ENCODE data around the gene E2F1.

Gene E2F1

GRCh38 chr20:33662172-33662571 lies 24.0 kb downstream of the E2F1 start, which contains the start of gene C20orf144:
C20orf144 (plus strand) TSS chr20:33662327; CDS start chr20:33662346, 19 bp downstream.
- Histone ChIP-seq H3K4me1 (ENCODE audit: low read length) (peaks cover 17% of the 10 kb centered on the region), H3K36me3 (replicated peaks; ENCODE audit: insufficient read depth, low read length) (no peaks in the 10 kb centered on the region), H4K20me1 (ENCODE audit: insufficient read depth, low read length) (no peaks in the 10 kb centered on the region), H3F3A (ENCODE audit: insufficient read depth, low read length) (peaks cover 21% of the 10 kb centered on the region), H3K4me2 (ENCODE audit: low read depth, low read length) (peak within 1 kb of the TSS; percentile 99), H2AFZ (ENCODE audit: low read length) (peak within 1 kb of the TSS; percentile 90), H3K9me2 (replicated peaks; ENCODE audit: insufficient read depth, low read length) (no peaks in the 10 kb centered on the region), H3K4me3 (ENCODE audit: low read length) (peak within 1 kb of the TSS; percentile 87), H3K9me3 (replicated peaks; ENCODE audit: insufficient read depth, low read length) (no peaks in the 10 kb centered on the region), H3K27ac (ENCODE audit: low read length) (no peak within 1 kb of the TSS), H3K27me3 (replicated peaks; ENCODE audit: insufficient read depth, low read length) (no peaks in the 10 kb centered on the region), H3K79me2 (ENCODE audit: low read length) (no peaks in the 10 kb centered on the region; the same call in 1 of the 2 replicates), H3K9ac (ENCODE audit: low read length) (peak within 1 kb of the TSS; percentile 79)
- TF ChIP-seq EZH2phosphoT487 (IDR thresholded peaks at IDR 0.05; ENCODE audit: low read length): no peak
- no peak for TF ChIP-seq EZH2 (optimal IDR thresholded peaks at IDR 0.05; ENCODE audit: low read depth, low read length)
- no peak for TF ChIP-seq CTCF (IDR thresholded peaks at IDR 0.05; ENCODE audit: low read length)
- no peak for DNase-seq

- no peak overlapping the region for H3K9ac ChIP-seq (ENCODE audit: low read length)
- TF ChIP-seq CTCF (IDR thresholded peaks at IDR 0.05; ENCODE audit: low read length): no peak
- no peak for TF ChIP-seq EZH2phosphoT487 (IDR thresholded peaks at IDR 0.05; ENCODE audit: low read length)
- TF ChIP-seq EZH2 (optimal IDR thresholded peaks at IDR 0.05; ENCODE audit: low read depth, low read length): no peak
- H3F3A ChIP-seq (ENCODE audit: insufficient read depth, low read length): peaks cover 8% of the 10 kb centered on the region; the same call in 1 of the 2 replicates
- H3K4me3 ChIP-seq (ENCODE audit: low read length): no peak overlapping the region
- no peak overlapping the region for H3K4me2 ChIP-seq (ENCODE audit: low read depth, low read length)
- no peaks in the 10 kb centered on the region for H3K27me3 ChIP-seq (replicated peaks; ENCODE audit: insufficient read depth, low read length)
- no peak overlapping the region for H3K27ac ChIP-seq (ENCODE audit: low read length)
- no peaks in the 10 kb centered on the region for H3K9me3 ChIP-seq (replicated peaks; ENCODE audit: insufficient read depth, low read length)
- no peaks in the 10 kb centered on the region for H4K20me1 ChIP-seq (ENCODE audit: insufficient read depth, low read length)
- H3K4me1 ChIP-seq (ENCODE audit: low read length): peaks cover 12% of the 10 kb centered on the region
- no peak overlapping the region for H2AFZ ChIP-seq (ENCODE audit: low read length)
- no peaks in the 10 kb centered on the region for H3K9me2 ChIP-seq (replicated peaks; ENCODE audit: insufficient read depth, low read length)
- H3K36me3 ChIP-seq (replicated peaks; ENCODE audit: insufficient read depth, low read length): no peaks in the 10 kb centered on the region
- no peaks in the 10 kb centered on the region; the same call in 1 of the 2 replicates for H3K79me2 ChIP-seq (ENCODE audit: low read length)
- no peak for DNase-seq
Observed at GRCh38 chr20:33660685-33661058, 25.5 kb downstream of the E2F1 start.

GRCh38 chr20:33660035-33660684 lies 26.0 kb downstream of the E2F1 start:
- peaks cover 12% of the 10 kb centered on the region for H3K4me1 ChIP-seq (ENCODE audit: low read length)
- no peaks in the 10 kb centered on the region for H3K9me2 ChIP-seq (replicated peaks; ENCODE audit: insufficient read depth, low read length)
- no peaks in the 10 kb centered on the region for H3K27me3 ChIP-seq (replicated peaks; ENCODE audit: insufficient read depth, low read length)
- peaks cover 8% of the 10 kb centered on the region; the same call in 1 of the 2 replicates for H3F3A ChIP-seq (ENCODE audit: insufficient read depth, low read length)
- no peak for TF ChIP-seq CTCF (IDR thresholded peaks at IDR 0.05; ENCODE audit: low read length)
- DNase-seq: no peak
- no peaks in the 10 kb centered on the region for H3K36me3 ChIP-seq (replicated peaks; ENCODE audit: insufficient read depth, low read length)
- H3K27ac ChIP-seq (ENCODE audit: low read length): no peak overlapping the region
- no peak overlapping the region for H3K9ac ChIP-seq (ENCODE audit: low read length)
- H2AFZ ChIP-seq (ENCODE audit: low read length): no peak overlapping the region
- H3K4me2 ChIP-seq (ENCODE audit: low read depth, low read length): no peak overlapping the region
- H4K20me1 ChIP-seq (ENCODE audit: insufficient read depth, low read length): no peaks in the 10 kb centered on the region
- no peaks in the 10 kb centered on the region; the same call in 1 of the 2 replicates for H3K79me2 ChIP-seq (ENCODE audit: low read length)
- no peak overlapping the region for H3K4me3 ChIP-seq (ENCODE audit: low read length)
- no peaks in the 10 kb centered on the region for H3K9me3 ChIP-seq (replicated peaks; ENCODE audit: insufficient read depth, low read length)
